Kidney epithelial cell (primary cell): ENCODE results near the gene CSNK2B. TPM values are rescaled to one million over a fixed set of nuclear protein-coding genes. Genes with fewer than 3 reads are reported as not detected.
A peak's percentile ranks its signal among the peaks of the same experiment; 100 is the strongest.

Experiments
- DNase-seq: peaks from one replicate; pipeline ENCODE4 v3.0.0-alpha.2; 2010; ENCODE audit warnings: low read depth
- H3K27me3 ChIP-seq: 2 replicates; pipeline ENCODE4 v1.6.0; 2011; ENCODE audit warnings: low read length; ENCODE audit not compliant: control insufficient read depth, insufficient read depth
- H3K36me3 ChIP-seq: 2 replicates; pipeline ENCODE4 v1.5.1; 2011; ENCODE audit warnings: low read length; ENCODE audit not compliant: control insufficient read depth, insufficient read depth
- H3K4me3 ChIP-seq: 2 replicates; pipeline ENCODE4 v1.5.1; 2011; ENCODE audit warnings: low read depth, mild to moderate bottlenecking, control low read depth, low read length
- CTCF ChIP-seq: IDR thresholded peaks from 2 replicates; pipeline ENCODE4 v1.5.1; 2011; ENCODE audit warnings: mild to moderate bottlenecking, moderate library complexity, low read length, control low read depth, inconsistent platforms; ENCODE audit not compliant: insufficient read depth, poor library complexity, severe bottlenecking
- total RNA-seq: library from RNA; depleted of rRNA; stranded (reverse); fragments of >200 nt; gene quantifications from 2 replicates; pipeline ENCODE4 v1.2.3, GENCODE V29; 2015

The CSNK2B gene
- total RNA-seq, 1 donor from 2014 or later: 366 TPM

- Histone ChIP-seq H3K27me3 (no peaks in the 10 kb centered on the region), H3K36me3 (peaks cover 14% of the 10 kb centered on the region), H3K4me3 (no peak within 1 kb of the TSS)
- DNase-seq: no peak
- TF ChIP-seq CTCF: no peak
Observed at GRCh38 chr6:31669676-31670075, 3.8 kb downstream of the CSNK2B start, which contains the start of gene LY6G5B. Gene LY6G5B (plus strand): TSS chr6:31669976. CDS start chr6:31670951, 975 bp downstream.

- no peak for TF ChIP-seq CTCF
- DNase-seq: no peak
Observed at GRCh38 chr6:31676322-31676903, 10.5 kb downstream of the CSNK2B start.

DNA sequence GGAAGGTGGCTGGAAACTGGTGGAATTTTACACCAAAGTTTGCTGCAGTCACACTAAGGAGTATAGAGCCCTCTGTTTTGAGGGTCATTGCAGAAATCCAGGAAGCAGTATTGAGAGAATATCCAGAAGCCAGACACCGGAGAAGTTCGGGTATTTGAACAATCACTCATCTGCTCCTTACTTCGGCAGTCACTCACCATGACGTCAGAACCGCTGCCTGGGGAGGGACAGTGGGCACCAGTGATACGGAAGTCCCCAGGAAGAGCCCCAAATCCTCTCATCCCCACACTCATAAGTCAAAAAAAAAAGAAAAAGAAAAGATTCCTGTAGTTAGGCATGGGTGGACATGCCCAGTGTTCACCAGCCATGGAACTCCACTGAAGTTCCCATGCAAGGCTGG, 11.0 kb downstream of the CSNK2B start:
- DNase-seq: no peak
- no peak overlapping the region for H3K4me3 ChIP-seq
- TF ChIP-seq CTCF: no peak
- H3K27me3 ChIP-seq: no peaks in the 10 kb centered on the region
- peaks cover 1% of the 10 kb centered on the region for H3K36me3 ChIP-seq

More at GRCh38 chr6:31676322-31676903, 10.5 kb downstream of the CSNK2B start:
- Histone ChIP-seq H3K27me3 (no peaks in the 10 kb centered on the region), H3K4me3 (no peak overlapping the region), H3K36me3 (peaks cover 1% of the 10 kb centered on the region)

DNA sequence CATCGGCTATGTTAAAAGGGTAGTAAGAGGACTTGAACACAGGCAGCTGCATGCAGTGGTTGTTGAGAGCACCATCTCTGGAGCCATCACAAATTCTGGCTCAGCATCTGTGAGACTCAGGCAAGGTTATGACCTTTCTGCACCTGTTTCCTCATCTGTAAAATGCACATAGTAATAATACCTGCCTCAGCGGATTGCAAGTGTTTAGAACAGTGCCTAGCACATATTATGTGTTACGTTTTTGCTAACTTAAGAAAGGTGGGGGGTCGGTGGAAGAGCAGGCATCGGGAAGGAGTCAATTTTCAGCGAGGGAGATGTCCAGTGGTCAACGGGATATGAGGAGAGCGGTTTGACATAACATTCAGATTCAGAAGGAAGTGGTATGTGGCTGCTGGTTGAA, 12.1 kb downstream of the CSNK2B start:
- no peaks in the 10 kb centered on the region for H3K27me3 ChIP-seq
- no peak overlapping the region for H3K4me3 ChIP-seq
- no peak for DNase-seq
- H3K36me3 ChIP-seq: peaks cover 1% of the 10 kb centered on the region
- no peak for TF ChIP-seq CTCF

DNA sequence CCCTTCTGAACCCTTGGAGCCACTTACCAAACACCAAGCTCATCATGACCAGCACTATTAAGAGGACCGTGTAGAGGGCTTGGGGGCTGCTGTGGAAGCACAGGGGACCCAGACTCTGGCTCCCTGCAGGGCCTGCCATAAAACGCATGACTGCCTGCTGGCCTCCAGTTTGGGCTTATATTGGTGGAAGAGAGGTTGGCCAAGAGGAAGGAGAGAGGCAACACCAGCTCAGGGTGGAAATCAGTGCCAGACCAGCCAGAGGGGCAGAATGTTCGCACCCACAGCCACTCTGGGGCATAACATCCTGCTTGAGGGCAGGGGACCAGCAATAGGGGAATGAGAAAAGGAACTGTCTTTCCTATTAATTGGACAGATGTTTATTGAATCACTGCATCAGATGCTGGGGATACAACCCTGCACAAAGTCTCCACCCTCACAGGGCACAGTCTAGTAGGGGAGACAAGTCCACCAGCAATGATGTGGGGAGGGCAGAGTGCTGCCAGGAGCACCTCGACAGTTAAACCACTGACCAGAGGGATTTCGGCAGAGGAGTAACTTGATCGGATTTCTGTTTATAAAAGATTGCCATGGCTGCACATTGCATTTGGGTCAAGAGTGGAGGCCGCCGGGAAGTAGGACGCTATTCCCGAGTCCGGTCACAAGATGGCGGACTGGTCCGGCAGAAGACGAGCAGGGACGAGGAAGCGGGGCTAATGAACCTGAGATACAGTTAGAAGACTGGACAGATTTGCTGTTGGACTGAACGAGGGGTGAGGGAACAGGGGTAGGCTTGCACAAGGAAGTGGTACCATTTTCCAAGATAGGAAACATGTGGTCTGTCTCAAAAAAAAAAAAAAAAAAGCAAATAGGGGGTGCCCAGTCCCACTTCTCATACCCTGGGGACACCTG, 14.6 kb downstream of the CSNK2B start, which contains the start of gene LY6G5C:
LY6G5C (minus strand) TSS at position 842 of the 909 bp plus-strand sequence; CDS start at position 148, 694 bp downstream.
- no peaks in the 10 kb centered on the region for H3K27me3 ChIP-seq
- no peaks in the 10 kb centered on the region for H3K36me3 ChIP-seq
- DNase-seq: peak; percentile 59
- peak within 1 kb of the TSS; percentile 14 for H3K4me3 ChIP-seq
- TF ChIP-seq CTCF: peak; percentile 88
